GM21447 (cell line): ENCODE measurements around the gene SLC39A11.
"Not testable (repeated sequence)": the region's sequence is repeated elsewhere in the genome, so short reads cannot be mapped to it uniquely, and the experiment has no call there.

Experiments used
- ATAC-seq: cut with Tn5 transposase; IDR thresholded peaks from one replicate; pipeline ENCODE4 v1.9.1; 2021; ENCODE audit not compliant: unreplicated experiment

SLC39A11 gene

GRCh38 chr17:72804949-72805707 lies 287.4 kb downstream of the SLC39A11 start:
- ATAC-seq = no peak

GRCh38 chr17:72802726-72803125 lies 289.8 kb downstream of the SLC39A11 start:
- ATAC-seq = no peak

- ATAC-seq = no peak
These were observed 295.3 kb downstream of the SLC39A11 start for GRCh38 chr17:72797142-72797541.

GRCh38 chr17:72795941-72796340 lies 296.5 kb downstream of the SLC39A11 start:
- ATAC-seq = no peak

- ATAC-seq = no peak
These were observed 298.3 kb downstream of the SLC39A11 start for GRCh38 chr17:72794152-72794551.

- no peak for ATAC-seq
These were observed 299.7 kb downstream of the SLC39A11 start for GRCh38 chr17:72792771-72793170.

GRCh38 chr17:72790190-72790589 lies 302.3 kb downstream of the SLC39A11 start:
- no peak for ATAC-seq

- ATAC-seq = no peak
These were observed 302.8 kb downstream of the SLC39A11 start for GRCh38 chr17:72789711-72790110.

- no peak for ATAC-seq
These were observed 303.4 kb downstream of the SLC39A11 start for GRCh38 chr17:72788950-72789585.

GRCh38 chr17:72786209-72786608 lies 306.3 kb downstream of the SLC39A11 start:
- ATAC-seq = no peak

- ATAC-seq = no peak
These were observed 309.3 kb downstream of the SLC39A11 start for GRCh38 chr17:72782985-72783701.

GRCh38 chr17:72782437-72782836 lies 310.1 kb downstream of the SLC39A11 start:
- ATAC-seq = not testable (repeated sequence)

- no peak for ATAC-seq
These were observed 314.0 kb downstream of the SLC39A11 start for GRCh38 chr17:72778169-72779151.

- ATAC-seq = no peak
These were observed 316.6 kb downstream of the SLC39A11 start for GRCh38 chr17:72775919-72776318.

- no peak for ATAC-seq
These were observed 317.3 kb downstream of the SLC39A11 start for GRCh38 chr17:72775237-72775636.

GRCh38 chr17:72774236-72774635 lies 318.3 kb downstream of the SLC39A11 start:
- ATAC-seq = no peak

GRCh38 chr17:72773225-72773624 lies 319.3 kb downstream of the SLC39A11 start:
- not testable (repeated sequence) for ATAC-seq

GRCh38 chr17:72772331-72772821 lies 320.1 kb downstream of the SLC39A11 start:
- no peak for ATAC-seq

- no peak for ATAC-seq
These were observed 320.8 kb downstream of the SLC39A11 start for GRCh38 chr17:72771734-72772133.

GRCh38 chr17:72766761-72767356 lies 325.6 kb downstream of the SLC39A11 start:
- ATAC-seq = no peak
